Left ventricle myocardium inferior (tissue), 1 donor: ENCODE results near the gene DLX2. TPM values are rescaled to one million over a fixed set of nuclear protein-coding genes. Genes with fewer than 3 reads are reported as not detected.

Experiments
- DNase-seq: peaks from one replicate; pipeline ENCODE4 v3.0.0-alpha.2; 2020
- H3K27ac ChIP-seq: fragments of 200-600 bp; replicated peaks from 2 replicates; pipeline ENCODE4 v1.8.0; 2021
- H3K27me3 ChIP-seq: fragments of 200-600 bp; 2 replicates; pipeline ENCODE4 v1.8.0; 2021; ENCODE audit warnings: low read depth
- H3K36me3 ChIP-seq: fragments of 200-600 bp; 2 replicates; pipeline ENCODE4 v1.8.0; 2021
- H3K4me1 ChIP-seq: fragments of 200-600 bp; 2 replicates; pipeline ENCODE4 v1.8.0; 2021
- H3K4me3 ChIP-seq: fragments of 200-600 bp; 2 replicates; pipeline ENCODE4 v1.8.0; 2021; ENCODE audit warnings: mild to moderate bottlenecking, moderate library complexity
- H3K9me3 ChIP-seq: fragments of 200-600 bp; replicated peaks from 2 replicates; pipeline ENCODE4 v1.8.0; 2021
- intact Hi-C: fragments of 100-400 bp; cut with micrococcal nuclease; formaldehyde crosslinking; loops from one replicate; pipeline ENCODE4 v1.11.0; 2022
- total RNA-seq: library from RNA; stranded (reverse); fragmentation: NEBNext Ultra II Directional; extraction: Animal tissue kit (Norgen Biotek cat#: 25700); gene quantifications from one replicate; pipeline ENCODE4 v1.2.1, GENCODE V29; 2021
- TF ChIP-seq, protein P1 (sequence below): fragments of 200-600 bp; IDR thresholded peaks from 2 replicates; pipeline ENCODE4 v1.8.0; 2021; ENCODE audit warnings: antibody characterized with exemption, mild to moderate bottlenecking, borderline replicate concordance
- donor health status: DM: no; HTN: yes; CAD: no; lungs with severe emphysema.

The DLX2 gene
- total RNA-seq, 1 donor from 2014 or later = not detected

DNA sequence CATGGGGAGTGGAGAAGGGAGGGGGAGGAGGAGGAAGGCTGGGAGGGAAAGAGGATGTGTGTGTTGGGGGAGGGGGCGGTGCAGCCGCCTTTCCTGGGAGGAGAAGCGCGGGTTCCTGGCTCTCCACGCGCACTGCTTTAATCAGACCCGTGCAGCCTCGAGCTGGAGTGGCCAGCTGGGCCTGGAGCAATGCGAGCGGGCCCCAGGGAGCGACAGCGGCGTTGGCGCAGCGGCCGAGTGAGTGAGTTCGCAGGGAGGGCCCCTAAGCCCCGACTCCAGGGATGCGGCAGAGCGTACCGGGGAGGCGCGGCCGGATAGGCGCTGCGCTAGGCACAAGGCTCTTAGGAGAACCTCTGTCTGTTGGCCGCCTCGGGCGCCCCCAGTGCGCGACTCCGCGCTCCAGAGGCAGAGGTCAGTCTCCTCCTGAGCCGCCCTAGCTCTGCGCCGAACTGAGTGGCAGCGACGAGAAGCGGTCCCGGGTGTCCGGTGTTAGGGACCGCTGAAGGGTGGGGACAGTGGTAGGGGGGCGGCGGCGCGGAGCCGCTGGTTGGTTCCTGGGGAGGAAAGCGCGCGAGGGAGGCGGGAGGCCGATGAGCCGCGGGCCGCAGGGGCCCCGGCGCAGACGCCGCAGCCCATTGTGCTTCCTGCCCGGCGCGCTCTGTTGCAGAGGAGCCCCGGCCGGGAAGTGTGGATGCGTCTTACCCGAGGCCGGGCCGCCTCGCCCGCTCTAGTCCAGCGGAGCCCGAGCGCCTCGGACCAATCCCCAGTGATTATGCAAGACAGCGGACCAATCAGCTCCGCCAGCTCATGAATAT, 17.8 kb downstream of the DLX2 start:
- intact Hi-C loops = no loop called here

DNA sequence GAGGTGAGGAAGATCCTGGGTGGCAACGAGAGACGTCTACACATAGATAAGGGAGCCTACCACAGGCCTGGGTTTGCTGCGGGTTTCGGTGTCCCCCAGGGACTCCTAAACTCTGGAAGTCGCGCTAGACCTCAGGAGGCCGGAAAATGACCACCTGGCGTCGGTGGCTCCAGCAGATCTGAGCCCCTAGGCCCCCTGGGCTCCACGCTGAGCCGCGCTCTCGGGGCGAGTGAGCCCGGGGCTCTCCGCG, 18.4 kb downstream of the DLX2 start:
- Histone ChIP-seq H3K27ac (no peak overlapping the region), H3K4me3 (peak overlapping the region; percentile 64), H3K9me3 (no peaks in the 10 kb centered on the region), H3K36me3 (no peaks in the 10 kb centered on the region), H3K27me3 (peaks cover 100% of the 10 kb centered on the region), H3K4me1 (peaks cover 47% of the 10 kb centered on the region)
- TF ChIP-seq, protein P1, sequence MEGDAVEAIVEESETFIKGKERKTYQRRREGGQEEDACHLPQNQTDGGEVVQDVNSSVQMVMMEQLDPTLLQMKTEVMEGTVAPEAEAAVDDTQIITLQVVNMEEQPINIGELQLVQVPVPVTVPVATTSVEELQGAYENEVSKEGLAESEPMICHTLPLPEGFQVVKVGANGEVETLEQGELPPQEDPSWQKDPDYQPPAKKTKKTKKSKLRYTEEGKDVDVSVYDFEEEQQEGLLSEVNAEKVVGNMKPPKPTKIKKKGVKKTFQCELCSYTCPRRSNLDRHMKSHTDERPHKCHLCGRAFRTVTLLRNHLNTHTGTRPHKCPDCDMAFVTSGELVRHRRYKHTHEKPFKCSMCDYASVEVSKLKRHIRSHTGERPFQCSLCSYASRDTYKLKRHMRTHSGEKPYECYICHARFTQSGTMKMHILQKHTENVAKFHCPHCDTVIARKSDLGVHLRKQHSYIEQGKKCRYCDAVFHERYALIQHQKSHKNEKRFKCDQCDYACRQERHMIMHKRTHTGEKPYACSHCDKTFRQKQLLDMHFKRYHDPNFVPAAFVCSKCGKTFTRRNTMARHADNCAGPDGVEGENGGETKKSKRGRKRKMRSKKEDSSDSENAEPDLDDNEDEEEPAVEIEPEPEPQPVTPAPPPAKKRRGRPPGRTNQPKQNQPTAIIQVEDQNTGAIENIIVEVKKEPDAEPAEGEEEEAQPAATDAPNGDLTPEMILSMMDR = no peak
- intact Hi-C loops = no loop called here
- no peak for DNase-seq

More for the DNA sequence above, 17.8 kb downstream of the DLX2 start:
- H3K36me3 ChIP-seq = no peaks in the 10 kb centered on the region
- H3K4me3 ChIP-seq = peak overlapping the region; percentile 64
- peaks cover 47% of the 10 kb centered on the region for H3K4me1 ChIP-seq
- H3K9me3 ChIP-seq = no peaks in the 10 kb centered on the region
- peak; percentile 57 for DNase-seq
- H3K27me3 ChIP-seq = peaks cover 100% of the 10 kb centered on the region
- TF ChIP-seq, protein P1 = no peak
- H3K27ac ChIP-seq = no peak overlapping the region

DNA sequence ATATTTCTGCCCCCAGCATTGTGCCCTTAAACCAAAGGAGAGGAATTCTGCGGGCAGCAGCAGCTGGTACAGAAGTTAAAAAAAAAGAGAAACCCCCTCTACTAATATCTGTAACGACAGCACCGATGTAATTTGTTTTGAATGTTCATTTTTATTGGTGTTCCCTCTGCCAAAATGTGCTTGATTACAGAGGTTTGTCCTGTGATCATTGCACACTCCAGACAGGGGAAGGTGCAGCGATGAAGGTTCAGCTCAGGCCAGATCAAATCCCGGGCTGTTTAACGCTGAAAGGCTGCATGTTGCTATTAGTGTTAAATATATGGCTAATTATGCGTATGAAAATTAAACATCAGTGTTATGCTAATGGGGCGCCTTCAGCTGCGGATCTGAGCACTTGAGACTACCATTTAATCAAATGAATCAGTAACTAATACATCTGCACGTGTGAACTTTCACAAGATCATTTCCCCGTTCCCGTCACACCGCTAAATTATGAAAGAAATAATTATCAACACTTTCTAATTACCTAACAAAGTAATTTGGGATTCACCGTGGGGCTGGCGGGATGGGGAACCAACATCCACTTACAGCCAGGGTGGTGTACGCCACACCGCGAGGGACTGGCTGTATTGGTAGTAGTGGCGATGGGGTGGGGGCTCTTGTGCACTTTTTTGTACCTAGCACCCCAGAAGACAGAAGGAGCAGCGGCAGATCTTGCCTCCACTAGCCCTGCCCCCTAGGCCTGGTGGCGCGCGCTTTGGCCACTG, 18.9 kb downstream of the DLX2 start:
- Histone ChIP-seq H3K4me1 (peaks cover 47% of the 10 kb centered on the region), H3K27me3 (peaks cover 100% of the 10 kb centered on the region), H3K9me3 (no peaks in the 10 kb centered on the region), H3K4me3 (peak overlapping the region; percentile 64), H3K27ac (no peak overlapping the region), H3K36me3 (no peaks in the 10 kb centered on the region)
- TF ChIP-seq, protein P1 = no peak
- no peak for DNase-seq
- intact Hi-C loops = no loop called here

DNA sequence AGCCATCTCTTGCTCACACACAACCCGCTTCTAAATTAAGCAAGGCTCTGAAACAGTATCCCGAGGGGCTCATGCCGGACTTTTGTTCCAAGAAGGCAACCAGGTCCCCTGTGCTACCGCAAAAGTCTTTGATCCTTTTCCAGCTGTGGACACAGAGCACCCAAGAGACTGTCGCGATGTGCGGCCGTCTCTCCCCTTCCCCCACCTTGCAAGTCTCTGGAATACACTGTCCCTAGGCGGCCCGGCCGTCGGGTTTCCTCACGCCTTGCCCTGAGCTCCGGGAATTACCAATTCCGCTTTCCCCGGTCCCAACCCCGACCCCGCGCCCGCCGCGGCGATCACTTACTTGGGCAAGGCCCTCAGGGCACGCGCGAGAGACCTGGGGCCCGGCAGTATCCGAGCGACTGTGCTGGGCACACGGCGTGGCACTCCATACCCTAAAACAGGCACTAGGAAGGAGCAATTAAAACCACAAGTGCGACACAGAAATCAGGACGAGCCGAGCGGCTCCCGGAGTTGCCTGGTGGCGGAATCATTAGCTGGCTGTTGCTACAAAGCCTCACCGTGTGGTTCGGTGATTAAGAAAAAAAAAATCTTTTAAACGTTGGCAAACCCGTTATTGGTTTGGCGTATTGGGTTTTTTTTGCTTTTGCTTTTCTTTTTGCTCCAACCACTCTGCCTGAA, 19.6 kb downstream of the DLX2 start:
- H3K4me3 ChIP-seq = no peak overlapping the region
- TF ChIP-seq, protein P1 = no peak
- intact Hi-C loops = no loop called here
- H3K36me3 ChIP-seq = no peaks in the 10 kb centered on the region
- peaks cover 100% of the 10 kb centered on the region for H3K27me3 ChIP-seq
- DNase-seq = no peak
- H3K27ac ChIP-seq = no peak overlapping the region
- no peaks in the 10 kb centered on the region for H3K9me3 ChIP-seq
- H3K4me1 ChIP-seq = peaks cover 47% of the 10 kb centered on the region

DNA sequence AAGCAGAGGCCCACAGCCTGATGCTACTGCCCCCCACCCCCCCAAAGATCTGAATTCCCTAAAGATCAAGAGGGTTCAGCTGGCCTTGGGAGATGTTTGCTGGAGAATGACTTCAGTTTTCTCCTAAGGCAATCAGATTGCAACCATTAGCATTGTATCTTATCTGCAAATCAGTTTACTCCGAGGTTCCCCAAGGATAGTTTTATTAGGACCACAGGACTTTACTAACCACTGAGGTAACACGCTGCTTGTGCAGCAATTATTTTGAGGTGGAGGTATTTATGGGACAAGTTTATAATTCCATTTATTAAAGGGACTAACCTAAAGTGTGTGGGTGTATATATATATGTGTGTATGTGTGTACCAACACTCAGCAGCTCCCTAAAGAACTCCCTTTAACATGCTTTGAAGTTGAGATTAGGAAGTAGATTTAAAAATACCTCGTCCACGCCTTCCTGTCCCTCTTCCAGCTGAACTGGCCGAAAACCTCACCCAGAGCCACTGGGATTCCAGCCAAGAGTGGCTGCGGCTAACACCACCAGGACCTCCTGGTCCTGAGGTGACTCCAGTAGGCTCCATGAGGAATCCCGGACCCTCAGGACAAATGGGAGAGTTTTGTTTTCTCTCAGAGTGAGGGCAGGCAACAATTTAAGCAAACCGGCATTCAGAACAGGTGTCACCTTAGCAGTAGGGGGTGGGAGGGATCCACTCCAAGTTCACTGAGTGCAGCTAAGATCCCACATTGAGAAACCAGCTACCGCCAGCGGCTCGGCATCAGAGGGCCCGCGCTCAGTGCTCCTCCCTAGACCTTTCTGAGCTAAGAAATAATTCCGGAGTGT, 20.4 kb downstream of the DLX2 start:
- DNase-seq = no peak
- TF ChIP-seq, protein P1 = no peak
- no peaks in the 10 kb centered on the region for H3K36me3 ChIP-seq
- H3K9me3 ChIP-seq = no peaks in the 10 kb centered on the region
- peaks cover 45% of the 10 kb centered on the region for H3K4me1 ChIP-seq
- no peak overlapping the region for H3K27ac ChIP-seq
- peaks cover 95% of the 10 kb centered on the region for H3K27me3 ChIP-seq
- intact Hi-C loops = no loop called here
- no peak overlapping the region for H3K4me3 ChIP-seq
